HG03469 (cell line): ENCODE measurements around the gene TAOK3.

Experiments used
- ATAC-seq: cut with Tn5 transposase; IDR thresholded peaks from one replicate; pipeline ENCODE4 v1.9.1; 2021; ENCODE audit warnings: mild to moderate bottlenecking, moderate library complexity, moderate number of reproducible peaks; ENCODE audit not compliant: unreplicated experiment

Gene TAOK3

DNA sequence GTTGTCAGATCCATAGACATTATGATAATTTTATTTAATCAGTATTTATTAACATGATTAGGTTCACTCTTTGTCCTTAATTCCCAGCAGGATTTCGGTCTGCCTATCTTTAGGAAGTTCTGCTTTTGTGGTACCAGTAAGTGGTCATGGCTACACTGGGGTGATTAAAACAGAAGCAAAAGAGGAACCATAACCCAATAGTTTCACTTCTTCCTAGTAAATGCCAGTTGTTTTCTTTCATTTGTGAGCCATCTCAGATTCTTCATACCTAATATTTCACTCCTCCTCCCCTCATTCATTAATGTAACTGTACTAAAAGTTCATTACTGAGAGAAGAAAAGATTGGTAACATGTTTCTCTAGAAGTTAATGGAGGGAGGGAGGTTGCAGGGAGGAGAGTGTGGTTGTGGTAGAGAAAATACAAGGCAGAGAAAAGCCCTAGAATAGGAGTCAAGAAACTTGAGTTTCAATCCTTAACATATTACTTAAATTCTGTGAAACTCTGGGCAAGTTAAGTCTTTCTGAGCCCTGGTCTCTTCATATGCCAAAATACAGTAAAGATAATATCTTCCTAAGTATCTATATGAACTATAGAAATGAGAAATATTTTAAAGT lies 135.5 kb downstream of the TAOK3 start:
- peak; percentile 82 for ATAC-seq

- ATAC-seq = no peak
Measured at GRCh38 chr12:118220702-118221101, 152.0 kb downstream of the TAOK3 start.

- ATAC-seq = no peak
Measured at GRCh38 chr12:118219772-118220171, 152.9 kb downstream of the TAOK3 start.

GRCh38 chr12:118219106-118219505 lies 153.6 kb downstream of the TAOK3 start:
- ATAC-seq = no peak

DNA sequence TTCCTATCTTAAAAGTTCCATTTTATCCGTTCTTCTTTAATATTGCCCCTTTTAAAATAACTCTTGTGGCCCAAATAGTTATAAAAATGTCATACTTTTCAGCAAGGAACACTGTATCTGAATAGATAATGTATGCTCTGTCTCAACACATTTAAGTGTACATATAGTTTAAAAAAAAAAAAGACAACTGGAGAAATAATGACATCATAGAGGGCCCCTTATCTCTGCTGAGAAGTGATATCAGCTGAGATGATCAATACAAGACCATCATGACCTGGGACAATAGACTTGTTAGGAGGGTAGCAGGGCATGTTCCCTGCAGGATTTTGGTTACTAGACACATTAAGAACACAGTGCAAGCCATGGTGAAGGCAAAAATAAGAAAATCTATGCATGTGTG lies 159.3 kb downstream of the TAOK3 start:
- ATAC-seq = no peak

DNA sequence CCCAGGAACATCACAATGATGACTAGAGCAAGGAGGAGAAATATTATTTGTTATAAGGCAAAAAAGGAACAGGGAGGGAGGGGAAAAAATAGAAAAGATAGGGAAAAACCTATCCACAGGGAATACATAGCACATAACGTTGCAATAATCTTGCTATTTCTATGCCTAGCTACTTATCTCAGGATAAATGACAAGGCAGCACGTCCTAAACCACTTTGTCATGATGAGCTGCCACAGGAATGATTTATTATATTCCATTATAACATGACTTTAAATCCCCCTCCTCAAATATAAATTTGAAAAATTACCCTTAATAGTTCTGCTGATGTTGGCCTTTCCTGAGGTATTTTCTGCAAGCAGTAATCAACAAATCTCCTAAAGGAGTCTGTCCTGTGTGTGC lies 160.1 kb downstream of the TAOK3 start:
- no peak for ATAC-seq

- ATAC-seq = no peak
Measured at GRCh38 chr12:118206107-118206412, 166.6 kb downstream of the TAOK3 start.

DNA sequence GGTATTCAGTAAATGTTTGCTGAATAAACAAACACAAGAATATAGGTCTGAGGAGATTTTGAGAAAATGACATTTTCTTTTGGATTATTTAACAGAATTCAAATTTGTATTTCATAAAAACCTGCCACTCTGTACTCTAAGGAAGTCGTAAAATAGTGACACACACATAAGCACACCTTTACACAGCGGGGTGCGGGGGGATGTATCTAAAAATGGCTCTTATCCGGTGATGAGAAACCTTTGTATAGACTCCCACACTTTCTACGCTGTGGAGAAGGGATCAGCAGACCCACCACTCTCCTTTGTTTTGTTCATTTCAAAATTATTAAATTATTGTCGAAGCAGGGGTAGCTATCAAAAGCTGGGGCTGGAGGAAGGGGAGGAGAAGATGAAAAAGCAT lies 178.7 kb downstream of the TAOK3 start:
- ATAC-seq = no peak

DNA sequence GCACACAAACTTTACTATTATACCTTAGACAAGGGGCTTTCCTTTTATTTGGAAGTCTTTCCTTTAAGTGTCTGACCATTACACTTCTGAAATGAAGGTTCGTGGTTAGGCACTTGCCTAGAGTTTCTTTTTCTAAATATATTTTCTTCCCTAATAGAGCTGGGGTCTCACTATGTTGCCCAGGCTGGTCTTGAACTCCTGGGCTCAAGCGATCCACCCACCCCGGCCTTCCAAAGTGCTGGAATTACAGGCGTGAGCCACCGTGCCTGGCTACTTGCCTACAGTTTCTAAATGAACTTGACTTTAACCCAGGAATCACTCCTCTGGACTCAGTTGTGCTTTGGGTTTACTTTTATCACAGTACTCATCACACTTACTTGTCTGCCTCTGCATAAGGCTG lies 179.2 kb downstream of the TAOK3 start:
- ATAC-seq = no peak

DNA sequence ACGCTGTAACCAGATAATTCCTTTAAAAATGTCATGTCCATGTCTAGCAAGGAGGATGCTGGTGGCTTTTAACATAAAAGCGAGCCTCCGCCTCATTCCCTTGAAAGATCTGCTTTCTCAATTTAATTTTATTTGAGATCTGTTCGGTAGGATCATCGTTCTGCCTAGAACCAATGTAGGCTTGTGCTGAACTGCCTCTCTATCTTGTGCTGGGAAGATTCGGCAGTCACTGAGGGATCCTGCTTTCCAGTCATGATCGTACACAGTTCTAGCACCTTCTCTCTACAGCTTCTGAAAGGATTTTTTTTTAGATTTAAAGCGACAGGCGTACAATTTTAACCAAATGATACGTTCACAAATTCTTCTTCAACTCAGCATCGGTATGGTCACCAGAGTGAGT lies 182.4 kb downstream of the TAOK3 start:
- no peak for ATAC-seq

DNA sequence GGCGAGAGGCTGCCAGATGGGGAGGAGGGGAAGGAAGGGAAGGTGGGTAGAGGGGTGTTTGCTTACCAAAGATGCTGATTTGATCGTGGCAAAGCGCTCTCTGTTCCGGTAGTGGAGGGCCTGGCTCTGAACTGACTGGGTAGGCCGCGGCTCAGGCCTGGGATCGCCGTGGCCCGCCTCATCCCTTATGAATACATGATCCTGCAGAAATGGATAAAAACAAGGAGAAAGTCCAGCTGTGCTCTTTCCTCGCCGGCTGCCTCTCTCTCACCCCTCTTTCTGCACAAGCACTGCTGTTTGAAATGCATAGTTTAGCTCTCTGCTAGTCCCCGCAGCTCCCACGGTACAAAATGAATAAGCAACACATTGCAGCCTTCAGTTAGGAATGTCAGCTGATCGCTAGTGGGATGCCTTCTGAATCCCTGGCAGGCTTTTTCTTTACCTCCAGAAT lies 182.9 kb downstream of the TAOK3 start:
- no peak for ATAC-seq

- ATAC-seq = no peak
Measured at GRCh38 chr12:118188690-118189371, 183.9 kb downstream of the TAOK3 start.

DNA sequence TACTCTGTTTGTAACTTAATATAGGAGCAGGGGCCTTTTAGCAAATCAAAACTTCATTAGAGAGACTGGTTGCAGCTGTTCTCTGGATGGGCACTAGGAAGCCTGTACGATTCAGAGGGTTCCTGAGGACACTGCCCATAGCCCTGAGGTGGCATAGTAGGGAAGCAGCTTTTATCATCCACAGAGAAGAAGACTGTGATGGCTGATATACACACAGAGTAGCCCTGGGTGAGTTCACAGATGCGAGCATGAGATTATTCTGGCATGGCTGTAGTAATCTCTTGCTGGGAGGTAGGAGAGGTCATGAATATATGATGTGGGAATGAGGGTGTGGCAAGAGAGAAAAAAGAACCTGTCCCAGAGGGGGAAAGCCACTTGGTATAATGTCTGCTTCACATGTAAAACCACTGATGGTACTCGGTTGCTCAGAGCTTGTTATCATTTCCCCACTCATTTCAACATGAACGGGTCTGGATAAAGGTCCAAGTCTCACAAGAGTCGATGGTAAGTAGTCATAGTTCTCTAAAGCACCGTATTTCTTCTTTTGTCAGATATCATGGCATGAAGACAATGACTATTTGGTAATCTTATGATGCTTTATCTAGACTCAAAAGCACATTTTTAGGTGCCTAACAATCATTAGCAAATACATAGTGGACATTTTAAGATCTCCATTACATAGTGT lies 184.8 kb downstream of the TAOK3 start:
- no peak for ATAC-seq

GRCh38 chr12:118185602-118186397 lies 186.9 kb downstream of the TAOK3 start:
- ATAC-seq = no peak

DNA sequence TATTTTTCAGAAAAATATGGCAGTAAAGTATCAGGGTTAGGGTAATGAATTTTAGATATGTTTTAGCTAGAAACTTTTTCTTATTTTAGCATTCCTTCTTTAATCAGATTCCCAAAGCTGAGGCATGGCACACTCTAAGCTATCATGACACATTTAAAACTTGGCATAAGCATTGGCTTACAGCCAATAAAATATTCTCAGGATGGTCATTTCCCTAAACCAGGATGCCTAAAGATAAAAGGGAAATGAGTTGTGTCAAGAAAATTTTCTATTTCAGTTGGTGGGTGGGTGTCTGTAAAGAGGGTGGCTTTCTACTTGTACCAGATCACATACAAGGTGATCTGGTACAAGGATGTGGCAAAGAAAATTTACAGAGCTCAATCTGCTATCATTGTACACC lies 189.0 kb downstream of the TAOK3 start:
- no peak for ATAC-seq

- no peak for ATAC-seq
Measured at GRCh38 chr12:118183155-118183554, 189.6 kb downstream of the TAOK3 start.

DNA sequence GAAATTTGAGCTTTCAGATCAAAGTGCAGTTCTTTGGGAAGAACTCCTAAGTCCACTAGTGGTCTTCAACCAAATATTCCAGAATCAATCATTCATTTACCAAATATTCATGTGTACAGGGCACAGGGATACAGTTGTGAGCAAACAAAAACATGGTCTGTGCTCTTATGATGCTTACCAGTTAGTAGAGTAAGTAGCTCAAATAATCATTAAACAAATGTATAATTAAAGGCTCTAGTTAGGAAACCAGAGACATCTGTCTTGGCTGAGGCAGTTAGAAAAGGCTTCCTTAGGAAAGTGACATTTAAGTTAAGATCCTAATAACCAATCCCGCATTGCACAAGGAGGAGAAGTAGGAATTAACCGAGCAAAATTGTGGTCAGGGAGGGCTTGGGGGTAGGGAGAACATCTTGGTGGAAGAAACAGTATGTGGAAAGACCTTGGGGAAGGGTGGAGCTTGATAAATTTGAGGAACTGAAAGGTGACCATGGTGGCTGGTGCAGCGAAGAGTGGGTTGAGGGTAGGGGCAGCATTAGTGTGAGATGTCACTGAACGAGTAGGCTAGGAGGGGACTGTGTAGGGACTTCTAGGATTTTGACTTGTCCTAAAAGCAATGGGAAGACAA lies 196.8 kb downstream of the TAOK3 start:
- peak; percentile 69 for ATAC-seq

GRCh38 chr12:118166946-118167345 lies 205.8 kb downstream of the TAOK3 start:
- peak; percentile 93 for ATAC-seq

DNA sequence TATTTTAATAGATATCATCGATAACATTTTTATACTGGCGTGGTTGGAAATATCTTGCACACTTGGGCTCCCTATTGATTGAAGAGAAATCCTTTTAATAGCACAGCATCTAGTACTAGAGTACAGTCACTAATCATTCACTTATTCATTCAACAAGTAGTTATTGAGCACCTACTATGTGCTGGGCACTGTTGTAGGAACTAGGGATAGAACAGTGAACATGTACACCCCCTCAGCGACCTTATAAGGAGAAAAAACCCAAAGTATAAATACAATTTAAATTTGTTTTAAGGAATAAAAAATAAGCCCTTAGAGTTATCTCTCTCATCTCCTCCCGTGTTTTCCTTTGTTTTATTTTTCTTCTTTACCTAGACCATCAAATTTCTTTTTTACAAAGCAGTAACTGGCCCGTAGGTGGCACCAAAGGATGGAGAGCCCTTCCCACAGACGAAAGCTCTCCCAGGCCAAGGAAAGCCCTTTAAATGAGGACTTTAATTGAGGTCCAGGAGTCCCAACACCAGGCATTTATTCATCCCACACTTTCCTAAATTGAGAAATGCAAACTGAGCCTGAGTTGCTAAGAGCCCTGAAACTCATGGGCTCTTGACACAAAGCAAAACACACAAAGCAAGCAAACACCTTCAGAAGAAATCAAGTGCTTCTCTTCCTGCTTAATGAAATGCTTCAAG lies 207.8 kb downstream of the TAOK3 start:
- no peak for ATAC-seq

DNA sequence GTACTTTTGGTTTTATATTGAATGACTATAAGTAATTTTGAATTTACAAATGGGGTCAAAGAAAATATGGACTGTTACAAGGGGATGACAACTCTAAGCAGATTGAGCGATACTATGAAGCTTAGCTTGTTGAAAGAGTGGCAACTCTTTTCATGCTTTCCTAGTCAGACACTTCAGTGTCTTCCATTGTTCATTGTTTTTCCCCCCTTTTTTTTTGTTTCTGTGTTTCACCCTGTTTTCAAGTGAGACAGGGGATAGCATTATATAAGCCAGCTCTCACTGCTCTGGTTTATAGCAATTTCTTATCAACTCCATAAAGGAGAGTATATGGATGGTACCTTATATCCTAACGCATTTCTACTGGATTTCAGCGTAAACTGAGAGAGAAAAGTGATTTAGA lies 212.2 kb downstream of the TAOK3 start:
- ATAC-seq = no peak

- no peak for ATAC-seq
Measured at GRCh38 chr12:118151755-118152154, 221.0 kb downstream of the TAOK3 start.
